ENCODE results near the gene ZNF644.
A peak's percentile ranks its signal among the peaks of the same experiment; 100 is the strongest.
"Not testable (repeated sequence)": the region's sequence is repeated elsewhere in the genome, so short reads cannot be mapped to it uniquely, and the experiment has no call there.

Gene ZNF644

DNA sequence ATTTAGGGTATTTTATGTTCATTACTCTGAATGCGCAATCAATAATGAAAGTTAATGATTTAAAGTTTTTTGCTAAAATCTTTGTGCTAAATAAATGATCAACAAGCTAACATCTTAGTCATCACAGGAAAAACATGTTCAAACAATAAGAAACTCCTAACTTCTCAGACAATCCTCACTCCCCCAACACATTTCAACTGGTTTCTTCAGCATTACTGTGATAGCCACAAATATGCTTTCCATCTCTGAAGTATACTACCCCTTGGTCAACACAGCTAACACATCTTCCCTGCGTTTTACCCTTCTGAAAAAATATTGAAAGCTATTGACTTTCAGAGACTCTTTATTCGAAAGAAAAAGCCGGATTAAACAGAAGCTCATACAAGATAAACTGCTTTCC is 85.8 kb downstream of the ZNF644 start:
- no peak overlapping the region for H3K4me3 ChIP-seq (ENCODE audit: low read length)
- peak; percentile 48 for DNase-seq (ENCODE audit: low read depth)
- TF ChIP-seq, protein P1, sequence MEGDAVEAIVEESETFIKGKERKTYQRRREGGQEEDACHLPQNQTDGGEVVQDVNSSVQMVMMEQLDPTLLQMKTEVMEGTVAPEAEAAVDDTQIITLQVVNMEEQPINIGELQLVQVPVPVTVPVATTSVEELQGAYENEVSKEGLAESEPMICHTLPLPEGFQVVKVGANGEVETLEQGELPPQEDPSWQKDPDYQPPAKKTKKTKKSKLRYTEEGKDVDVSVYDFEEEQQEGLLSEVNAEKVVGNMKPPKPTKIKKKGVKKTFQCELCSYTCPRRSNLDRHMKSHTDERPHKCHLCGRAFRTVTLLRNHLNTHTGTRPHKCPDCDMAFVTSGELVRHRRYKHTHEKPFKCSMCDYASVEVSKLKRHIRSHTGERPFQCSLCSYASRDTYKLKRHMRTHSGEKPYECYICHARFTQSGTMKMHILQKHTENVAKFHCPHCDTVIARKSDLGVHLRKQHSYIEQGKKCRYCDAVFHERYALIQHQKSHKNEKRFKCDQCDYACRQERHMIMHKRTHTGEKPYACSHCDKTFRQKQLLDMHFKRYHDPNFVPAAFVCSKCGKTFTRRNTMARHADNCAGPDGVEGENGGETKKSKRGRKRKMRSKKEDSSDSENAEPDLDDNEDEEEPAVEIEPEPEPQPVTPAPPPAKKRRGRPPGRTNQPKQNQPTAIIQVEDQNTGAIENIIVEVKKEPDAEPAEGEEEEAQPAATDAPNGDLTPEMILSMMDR (conservative IDR thresholded peaks at IDR 0.05; ENCODE audit: low read length) = no peak

DNA sequence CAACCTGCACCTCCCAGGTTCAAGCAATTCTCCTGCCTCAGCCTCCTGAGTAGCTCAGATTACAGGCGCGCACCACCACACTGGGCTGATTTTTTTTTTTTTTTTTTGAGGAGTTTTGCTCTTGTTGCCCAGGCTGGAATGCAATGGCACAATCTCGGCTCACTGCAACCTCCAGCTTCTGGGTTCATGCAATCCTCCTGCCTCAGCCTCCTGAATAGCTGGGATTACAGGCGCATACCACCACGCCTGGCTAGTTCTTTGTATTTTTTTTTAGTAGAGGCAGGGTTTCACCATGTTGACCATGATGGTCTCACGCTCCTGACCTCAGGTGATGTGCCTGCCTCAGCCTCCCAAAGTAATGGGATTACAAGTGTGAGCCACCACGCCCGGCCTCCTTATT is 93.6 kb downstream of the ZNF644 start:
- H3K4me3 ChIP-seq (ENCODE audit: low read length); DNase-seq (ENCODE audit: low read depth): not testable (repeated sequence)

DNA sequence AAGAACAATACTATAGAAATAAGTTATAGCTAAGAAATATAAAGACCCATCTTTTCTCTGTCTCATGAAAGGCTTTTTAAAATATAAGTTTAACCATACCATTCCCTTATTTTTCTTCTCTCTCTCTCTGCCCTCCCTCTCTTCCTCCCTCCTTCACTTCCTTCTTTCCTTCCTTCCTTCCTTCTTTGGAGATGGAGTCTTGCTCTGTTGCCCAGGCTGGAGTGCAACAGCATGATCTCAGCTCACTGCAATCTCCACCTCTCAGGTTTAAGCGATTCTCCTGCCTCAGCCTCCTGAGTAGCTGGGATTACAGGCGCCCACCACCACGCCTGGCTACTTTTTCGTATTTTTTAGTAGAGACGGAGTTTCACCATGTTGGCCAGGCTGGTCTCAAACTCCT is 94.2 kb downstream of the ZNF644 start:
- not testable (repeated sequence) for H3K4me3 ChIP-seq (ENCODE audit: low read length); DNase-seq (ENCODE audit: low read depth)

DNA sequence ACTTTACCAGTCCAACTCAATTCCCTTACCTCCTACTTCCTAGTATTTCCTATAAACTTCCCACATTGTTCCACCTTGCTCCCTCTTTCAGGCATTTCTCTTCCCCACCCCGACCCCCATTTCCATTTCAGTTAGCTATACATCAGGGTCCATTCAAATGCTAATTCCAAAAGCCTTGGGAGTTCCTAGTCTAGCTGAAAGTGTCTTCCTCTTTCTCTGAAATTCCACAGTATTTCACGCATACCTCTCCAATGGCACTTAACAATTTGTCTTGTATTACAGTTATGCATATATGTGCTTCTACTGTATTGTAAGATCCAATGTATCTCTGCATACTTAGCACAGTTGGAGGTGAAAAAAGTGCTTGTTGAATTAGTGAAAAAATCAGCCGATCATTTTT is 94.9 kb downstream of the ZNF644 start:
- no peak for DNase-seq (ENCODE audit: low read depth)
- H3K4me3 ChIP-seq (ENCODE audit: low read length) = no peak overlapping the region
- TF ChIP-seq, protein P1 (conservative IDR thresholded peaks at IDR 0.05; ENCODE audit: low read length) = no peak

DNA sequence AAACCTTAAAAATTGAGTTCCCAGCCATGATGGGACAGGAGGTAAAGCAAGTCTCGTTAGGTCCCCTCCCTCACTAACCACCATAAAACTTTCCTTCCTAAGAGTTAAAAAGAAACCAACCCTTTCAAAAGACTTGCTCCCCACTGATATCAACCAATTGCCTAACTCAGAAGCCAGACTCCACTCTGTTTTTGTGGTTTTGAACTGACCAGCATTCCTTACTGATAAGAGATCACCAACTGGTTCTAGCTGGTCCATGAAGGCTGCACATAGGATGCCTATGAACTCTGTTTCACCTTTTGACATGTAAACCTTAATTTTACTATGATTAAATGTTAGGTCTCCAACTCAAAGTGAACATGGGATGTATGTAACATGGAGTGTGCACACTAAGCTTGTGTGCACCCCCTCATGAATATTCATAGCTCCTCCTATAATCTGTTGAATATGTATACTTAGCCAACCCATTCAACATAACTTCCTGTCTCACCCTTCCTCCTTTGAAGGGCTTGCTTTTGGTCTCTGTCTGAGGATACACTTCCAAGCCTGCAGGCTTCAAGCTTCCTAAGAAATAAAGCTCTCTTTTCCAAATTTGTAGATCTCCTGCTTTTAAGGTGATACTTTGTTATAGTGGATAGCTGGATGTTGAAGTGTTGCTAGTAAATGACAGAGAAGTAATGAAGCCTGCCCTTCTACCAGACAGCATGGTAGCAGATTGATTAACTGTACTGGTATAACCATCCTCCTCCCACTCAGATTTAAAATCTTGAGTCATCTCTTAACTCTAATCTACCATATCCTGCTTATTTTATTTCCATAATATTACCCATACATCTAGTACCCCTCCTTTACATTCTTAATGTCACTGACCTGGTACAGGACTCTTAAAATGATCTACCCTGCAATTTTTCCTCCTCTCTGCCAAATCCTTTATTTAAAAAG is 95.6 kb downstream of the ZNF644 start:
- DNase-seq (ENCODE audit: low read depth) = peak; percentile 41
- H3K4me3 ChIP-seq (ENCODE audit: low read length) = no peak overlapping the region
- TF ChIP-seq, protein P1 (conservative IDR thresholded peaks at IDR 0.05; ENCODE audit: low read length) = no peak

DNA sequence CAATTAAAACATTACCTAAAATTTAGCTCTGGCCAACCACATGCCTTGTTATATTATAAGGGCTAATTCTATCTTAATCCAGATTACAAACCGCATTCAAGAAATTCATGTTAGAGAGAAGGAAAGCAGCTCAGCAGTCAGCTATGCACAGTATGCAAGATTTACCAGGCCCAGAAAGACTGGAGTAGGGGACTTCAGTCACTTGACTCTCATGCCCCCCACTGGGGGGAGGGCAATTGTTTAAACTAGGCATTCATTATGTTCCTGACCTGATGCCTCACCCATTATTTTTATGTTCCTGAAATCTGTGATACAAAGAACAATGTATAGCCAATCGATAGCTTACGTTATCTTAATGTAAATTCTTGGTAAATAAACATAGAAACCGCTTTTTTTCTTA is 96.9 kb downstream of the ZNF644 start:
- no peak overlapping the region for H3K4me3 ChIP-seq (ENCODE audit: low read length)
- TF ChIP-seq, protein P1 (conservative IDR thresholded peaks at IDR 0.05; ENCODE audit: low read length) = no peak
- no peak for DNase-seq (ENCODE audit: low read depth)

DNA sequence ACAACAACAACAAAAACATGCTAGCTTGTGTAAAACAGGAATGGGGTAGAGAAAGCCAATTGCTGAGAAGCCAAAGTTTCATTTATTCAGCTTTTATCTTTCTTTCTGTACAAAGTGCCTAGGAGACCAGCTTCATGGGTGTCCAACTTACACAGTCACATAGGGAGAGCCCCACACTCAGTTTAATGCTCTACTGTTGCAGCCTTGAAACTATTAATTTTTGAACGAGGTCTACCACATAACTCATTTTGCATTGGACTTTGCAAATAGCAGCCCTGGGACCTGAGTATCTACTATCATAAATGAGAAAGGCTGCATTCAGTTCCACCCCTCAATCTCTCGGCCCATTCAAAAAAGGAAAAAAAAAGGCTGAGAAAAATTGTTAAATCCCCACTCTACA is 98.8 kb downstream of the ZNF644 start:
- DNase-seq (ENCODE audit: low read depth) = no peak
- H3K4me3 ChIP-seq (ENCODE audit: low read length) = no peak overlapping the region
- TF ChIP-seq, protein P1 (conservative IDR thresholded peaks at IDR 0.05; ENCODE audit: low read length) = no peak

DNA sequence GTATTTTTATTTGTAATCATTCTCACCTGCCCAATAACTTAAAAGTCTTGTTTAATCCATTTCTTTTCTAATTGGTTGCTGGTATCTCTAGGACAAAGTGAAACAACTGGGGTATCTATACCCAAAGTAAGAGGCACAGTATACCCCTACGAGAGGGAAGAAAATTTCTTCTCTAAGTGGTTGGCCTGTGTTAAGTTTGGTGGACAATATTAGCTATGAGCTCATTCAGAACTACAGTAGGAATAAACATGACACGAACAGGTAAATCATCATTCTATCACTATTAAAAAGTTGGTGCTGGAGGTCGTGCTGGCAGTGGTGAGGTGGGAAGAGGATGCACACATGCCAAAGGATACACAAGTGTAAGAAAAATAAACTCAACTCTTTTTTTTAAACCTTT is 99.6 kb downstream of the ZNF644 start:
- no peak for DNase-seq (ENCODE audit: low read depth)
- no peak overlapping the region for H3K4me3 ChIP-seq (ENCODE audit: low read length)
- TF ChIP-seq, protein P1 (conservative IDR thresholded peaks at IDR 0.05; ENCODE audit: low read length) = no peak
